ENCODE results near the gene C1QTNF12.

The C1QTNF12 gene, protein sequence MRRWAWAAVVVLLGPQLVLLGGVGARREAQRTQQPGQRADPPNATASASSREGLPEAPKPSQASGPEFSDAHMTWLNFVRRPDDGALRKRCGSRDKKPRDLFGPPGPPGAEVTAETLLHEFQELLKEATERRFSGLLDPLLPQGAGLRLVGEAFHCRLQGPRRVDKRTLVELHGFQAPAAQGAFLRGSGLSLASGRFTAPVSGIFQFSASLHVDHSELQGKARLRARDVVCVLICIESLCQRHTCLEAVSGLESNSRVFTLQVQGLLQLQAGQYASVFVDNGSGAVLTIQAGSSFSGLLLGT

DNA sequence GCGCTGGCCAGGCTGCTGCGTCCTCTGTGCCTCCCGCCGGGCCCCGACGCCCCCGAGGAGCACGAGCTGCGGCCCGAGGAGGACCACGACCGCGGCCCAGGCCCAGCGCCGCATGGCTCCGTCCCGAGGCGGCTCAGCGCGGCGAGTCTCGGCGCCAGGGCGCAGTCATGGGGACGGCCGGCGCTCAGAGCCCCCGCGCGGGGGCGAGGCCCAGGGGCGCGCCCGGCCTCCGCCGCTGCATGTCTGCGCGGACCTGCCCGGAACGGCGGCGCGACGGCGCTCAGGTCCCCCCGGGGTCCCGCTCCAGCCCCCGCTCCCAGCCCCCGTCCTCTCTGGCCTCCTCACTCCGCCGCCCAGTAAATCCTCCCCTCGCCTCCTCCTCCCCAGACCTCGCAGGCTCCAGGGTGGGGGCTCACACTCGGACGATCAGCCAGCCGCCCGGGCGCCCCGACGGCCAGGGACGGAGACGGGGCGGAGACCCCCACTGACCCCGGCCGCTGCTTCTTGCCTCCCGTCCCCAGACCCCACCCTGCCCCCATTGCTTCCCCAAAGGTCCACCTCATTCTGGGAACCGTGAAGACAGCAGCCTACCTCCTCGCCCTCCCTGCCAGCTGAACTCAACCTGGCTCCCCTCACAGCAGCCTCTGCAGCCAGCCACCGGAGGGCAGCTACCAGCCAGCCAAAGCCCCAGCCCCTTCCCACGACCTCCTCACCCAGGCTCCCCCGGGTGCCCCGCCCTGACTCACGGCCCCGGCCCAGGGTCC, at the start of gene C1QTNF12:
Gene C1QTNF12, minus strand, starts transcription at position 146 of the 764 bp plus-strand sequence. Its CDS starts 32 bp downstream, at position 114.
- no peak for DNase-seq (ENCODE audit: low read depth)

DNA sequence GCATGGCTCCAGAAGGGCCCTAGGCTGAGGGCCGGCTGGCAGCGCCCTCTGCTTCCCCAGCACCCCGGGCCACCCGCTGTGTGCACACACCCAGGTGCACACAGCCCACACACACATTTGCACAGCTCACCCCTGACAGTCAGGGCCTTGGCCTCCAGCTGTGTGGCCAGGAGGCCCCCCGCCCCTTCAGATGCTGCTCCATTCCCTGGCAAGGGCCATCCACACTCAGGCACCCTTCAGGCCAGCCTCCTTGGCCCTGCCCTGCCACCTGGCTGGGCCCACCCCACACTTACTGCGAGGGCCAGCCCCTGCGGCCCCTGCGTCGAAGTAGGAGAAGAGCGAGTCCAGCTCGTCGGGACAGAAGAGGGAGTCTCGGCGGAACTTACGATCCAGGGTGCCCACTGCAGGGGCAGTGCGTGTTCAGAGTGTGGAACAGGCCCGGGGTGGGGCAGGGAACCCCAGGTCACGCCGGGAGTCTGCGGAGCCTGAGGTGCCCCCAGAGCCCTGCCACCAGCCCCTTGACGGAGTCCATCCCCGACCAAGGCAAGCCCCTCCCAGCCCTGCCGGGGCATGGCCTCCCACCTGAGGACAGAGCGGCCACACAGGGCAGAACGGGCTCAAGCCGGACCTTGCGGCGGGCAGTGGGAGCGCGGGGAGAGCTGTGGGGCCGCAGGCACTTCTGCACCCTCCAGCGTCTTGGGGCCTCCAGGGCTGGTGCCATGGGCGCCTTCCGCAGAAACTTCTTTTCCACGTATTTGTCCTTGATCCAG, 48.8 kb upstream of the C1QTNF12 start:
- DNase-seq (ENCODE audit: low read depth) = no peak

DNA sequence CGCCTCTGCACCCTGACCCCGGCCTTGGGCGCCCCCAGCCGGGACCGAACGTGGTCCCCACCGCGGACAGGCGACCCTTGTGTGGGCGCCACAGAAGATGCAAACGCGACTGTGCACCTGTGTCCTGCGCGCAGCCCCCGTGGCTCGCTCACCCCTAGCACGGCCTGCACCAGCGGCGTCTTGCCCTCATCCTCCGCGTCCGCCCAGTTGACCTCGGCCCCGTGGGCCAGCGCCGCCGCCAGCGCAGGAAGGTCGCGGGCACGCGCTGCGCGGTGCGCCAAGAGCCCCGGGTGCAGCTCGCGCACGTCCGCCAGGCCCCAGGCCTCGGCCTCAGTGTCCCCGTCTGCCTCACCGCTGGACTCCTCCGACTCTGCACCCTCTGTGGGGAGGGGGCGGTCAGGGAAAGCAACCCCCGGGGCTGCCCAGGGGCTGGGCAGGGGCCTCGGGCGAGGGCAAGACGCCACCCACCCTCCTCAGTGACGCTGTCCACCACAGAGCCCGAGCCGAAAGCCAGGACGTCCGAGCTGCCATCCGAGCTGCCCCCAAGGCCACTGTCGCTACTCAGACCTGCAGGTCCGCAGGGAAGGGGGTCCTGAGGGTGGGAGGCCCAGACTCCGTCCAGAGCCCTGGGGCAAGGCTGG, 47.8 kb upstream of the C1QTNF12 start:
- no peak for DNase-seq (ENCODE audit: low read depth)

DNA sequence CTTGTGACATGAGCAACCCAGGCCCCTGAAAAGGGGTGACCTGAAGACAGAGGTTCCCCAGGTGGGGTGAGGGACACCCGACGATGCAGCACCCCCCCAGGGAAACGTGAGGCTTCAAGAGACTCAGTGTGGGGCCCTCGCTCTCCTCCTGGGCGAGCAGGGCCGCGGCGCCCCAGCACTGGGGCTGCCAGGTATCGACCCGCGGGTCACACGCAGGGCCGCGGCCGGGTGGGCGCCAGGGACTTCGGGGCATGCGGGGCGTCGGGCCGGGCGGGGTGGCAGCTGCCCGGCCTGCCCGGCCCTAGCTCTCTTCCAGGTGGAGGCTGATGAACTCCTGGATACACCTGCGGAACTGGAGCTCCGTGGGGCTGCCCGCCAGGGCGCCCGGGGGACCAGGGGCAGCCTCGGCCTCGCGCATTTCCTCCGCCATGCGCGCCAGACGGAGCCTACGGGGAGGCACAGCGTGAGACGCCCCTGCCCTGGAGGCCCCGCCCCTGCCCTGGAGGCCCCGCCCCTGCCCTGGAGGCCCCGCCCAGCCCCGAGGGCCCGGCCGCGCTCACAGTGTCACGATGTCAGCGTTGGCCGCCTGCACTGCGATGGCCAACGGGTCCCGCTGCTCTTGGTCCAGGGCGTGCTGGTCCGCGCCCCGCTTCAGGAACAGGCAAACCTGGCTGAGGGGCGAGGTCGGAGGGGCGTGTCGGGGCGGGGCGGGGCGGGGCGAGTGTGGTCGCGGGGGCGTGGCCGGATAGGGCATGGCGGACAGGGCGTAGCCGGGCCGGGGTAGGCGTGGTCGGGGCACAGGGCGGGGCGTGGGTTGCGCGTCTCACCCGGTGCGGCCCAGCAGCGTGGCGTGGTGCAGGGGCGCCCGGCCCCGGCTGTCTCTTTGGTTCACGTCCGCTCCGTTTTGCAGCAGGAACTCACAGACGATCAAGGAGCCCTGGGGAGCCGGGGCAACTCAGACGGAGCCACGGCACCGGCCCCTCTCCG, 47.0 kb upstream of the C1QTNF12 start:
- no peak for DNase-seq (ENCODE audit: low read depth)

DNA sequence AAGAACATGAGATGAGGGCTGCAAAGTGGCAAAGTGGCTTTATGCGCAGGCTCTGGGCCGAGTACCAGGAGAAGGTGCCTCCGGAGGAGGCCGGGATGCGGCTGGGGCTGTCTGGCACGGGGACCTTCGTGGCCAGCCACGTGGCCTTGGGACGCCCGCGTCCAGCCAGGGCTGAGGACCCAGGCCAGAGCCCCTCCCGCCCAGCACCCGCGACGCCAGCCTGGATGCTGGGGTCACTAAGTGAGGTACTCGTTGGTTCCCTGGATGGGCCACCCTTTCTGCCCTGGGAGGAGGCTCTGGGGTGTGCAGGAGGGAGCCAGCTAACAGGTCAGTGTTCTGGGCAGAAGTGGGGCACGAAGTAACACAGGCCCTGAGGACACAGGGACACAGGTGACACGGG, 46.3 kb upstream of the C1QTNF12 start:
- DNase-seq (ENCODE audit: low read depth) = no peak

DNA sequence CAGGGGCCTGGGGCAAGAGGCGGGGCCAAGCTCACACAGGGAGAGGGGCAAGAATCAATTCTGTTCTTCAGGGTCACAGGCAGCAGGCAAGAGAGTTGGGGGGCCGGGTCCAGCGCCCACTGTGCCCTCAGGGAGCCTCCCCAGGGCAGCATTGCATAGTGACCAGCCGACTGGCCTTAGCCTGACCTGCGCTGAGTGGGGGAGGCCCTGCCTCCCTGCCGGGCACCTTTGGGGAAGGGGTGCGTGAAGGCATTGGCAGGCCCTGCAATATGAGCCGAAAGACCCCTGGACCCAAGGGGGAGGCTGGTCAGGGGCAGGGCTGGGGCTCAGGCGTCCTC, 45.9 kb upstream of the C1QTNF12 start:
- no peak for DNase-seq (ENCODE audit: low read depth)

DNA sequence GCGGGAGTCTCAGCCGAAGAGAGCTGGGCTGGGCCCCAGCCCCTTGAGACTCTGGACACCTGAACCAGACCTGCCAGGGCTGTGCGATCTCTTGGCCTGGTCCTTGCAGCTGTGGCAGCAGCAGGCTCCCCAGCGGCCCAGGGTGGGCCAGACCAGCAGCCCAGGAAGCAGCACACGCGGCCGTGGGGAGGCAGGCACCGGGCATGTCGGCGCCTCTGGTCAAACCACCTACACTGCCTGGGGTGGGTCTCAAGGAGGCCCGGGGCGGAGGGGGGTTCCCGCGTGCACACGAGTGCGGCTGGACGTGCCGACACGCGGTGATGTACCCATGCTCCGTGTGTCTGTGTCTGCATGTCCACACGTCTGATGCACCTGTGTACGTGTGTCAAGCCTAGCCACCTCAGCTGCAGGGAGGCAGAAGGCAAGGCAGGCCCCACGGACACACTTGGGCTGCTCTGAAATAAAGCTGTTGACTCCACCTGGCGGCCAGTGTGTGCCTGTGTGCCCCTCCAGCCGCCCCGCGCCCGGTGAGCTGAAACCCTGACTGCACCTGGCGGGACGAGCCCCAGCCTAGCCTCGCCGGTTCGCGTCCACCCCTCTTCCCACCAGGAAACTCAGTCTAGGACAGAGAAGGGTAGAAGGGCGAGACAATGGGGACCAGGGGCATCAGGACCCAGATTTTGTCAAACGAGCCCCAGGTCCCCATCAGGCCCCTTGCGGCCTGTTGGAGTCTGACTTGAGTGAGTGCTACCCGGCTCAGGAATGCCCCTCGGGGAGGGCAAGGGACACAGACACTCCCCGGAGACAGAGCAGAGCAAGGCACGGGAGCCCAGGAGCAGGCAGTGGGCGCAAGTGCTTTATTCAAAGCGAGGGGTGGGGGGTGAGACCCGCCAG, 45.3 kb upstream of the C1QTNF12 start:
- DNase-seq (ENCODE audit: low read depth) = no peak

DNA sequence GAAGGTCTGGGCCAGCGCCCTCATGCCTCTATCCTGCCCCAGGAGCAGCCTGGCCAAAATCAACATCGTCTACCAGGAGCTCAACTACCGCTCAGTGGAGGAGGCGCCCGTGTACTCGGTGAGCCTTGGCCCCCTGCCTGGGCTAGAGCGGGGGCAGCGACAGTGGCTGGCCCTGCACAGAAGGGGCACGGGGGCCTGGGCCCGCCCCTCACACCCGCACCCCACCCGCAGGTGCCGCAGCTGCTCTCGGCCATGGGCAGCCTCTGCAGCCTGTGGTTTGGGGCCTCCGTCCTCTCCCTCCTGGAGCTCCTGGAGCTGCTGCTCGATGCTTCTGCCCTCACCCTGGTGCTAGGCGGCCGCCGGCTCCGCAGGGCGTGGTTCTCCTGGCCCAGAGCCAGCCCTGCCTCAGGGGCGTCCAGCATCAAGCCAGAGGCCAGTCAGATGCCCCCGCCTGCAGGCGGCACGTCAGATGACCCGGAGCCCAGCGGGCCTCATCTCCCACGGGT, 44.6 kb upstream of the C1QTNF12 start:
- DNase-seq (ENCODE audit: low read depth) = no peak

DNA sequence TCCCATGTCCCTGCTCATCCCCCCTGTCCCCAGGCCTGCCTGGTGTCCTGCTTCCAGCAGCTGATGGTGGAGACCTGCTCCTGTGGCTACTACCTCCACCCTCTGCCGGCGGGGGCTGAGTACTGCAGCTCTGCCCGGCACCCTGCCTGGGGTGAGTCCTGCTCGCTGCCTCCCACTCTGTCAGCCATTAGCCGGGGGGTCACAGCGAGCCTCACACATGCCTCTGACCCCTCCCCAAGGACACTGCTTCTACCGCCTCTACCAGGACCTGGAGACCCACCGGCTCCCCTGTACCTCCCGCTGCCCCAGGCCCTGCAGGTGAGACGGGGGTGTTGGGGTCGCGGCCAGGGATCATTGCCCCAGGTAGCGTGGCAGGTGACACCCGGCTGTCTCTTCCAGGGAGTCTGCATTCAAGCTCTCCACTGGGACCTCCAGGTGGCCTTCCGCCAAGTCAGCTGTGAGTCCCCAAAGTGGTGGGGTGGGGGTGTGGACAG, 43.8 kb upstream of the C1QTNF12 start:
- DNase-seq (ENCODE audit: low read depth) = no peak

DNA sequence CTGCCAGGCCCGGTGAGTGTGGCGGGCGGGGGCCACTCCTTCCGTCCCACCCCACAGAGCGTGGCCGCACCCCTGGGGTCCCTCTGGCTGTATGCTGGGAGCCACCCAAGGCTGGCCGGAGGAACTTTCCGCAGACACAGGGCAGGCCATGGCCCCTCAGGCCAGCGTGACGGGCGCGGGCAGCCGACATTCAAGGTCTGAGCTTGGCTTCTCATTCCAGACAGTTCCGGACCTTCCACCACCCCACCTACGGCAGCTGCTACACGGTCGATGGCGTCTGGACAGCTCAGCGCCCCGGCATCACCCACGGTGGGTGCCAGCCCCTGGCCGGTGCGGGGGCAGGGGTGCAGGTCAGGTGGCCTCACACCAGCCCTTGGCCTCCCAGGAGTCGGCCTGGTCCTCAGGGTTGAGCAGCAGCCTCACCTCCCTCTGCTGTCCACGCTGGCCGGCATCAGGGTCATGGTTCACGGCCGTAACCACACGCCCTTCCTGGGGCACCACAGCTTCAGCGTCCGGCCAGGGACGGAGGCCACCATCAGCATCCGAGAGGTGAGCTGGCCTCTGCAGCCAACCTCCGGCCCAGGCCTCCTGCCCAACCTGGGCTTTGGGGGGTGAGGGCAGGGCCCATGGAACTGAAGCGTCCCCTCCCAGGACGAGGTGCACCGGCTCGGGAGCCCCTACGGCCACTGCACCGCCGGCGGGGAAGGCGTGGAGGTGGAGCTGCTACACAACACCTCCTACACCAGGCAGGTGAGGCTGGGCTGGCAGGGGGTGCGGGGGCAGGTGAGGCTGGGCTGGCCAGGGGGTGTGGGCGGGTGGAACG, 41.0 kb upstream of the C1QTNF12 start:
- DNase-seq (ENCODE audit: low read depth) = no peak

DNA sequence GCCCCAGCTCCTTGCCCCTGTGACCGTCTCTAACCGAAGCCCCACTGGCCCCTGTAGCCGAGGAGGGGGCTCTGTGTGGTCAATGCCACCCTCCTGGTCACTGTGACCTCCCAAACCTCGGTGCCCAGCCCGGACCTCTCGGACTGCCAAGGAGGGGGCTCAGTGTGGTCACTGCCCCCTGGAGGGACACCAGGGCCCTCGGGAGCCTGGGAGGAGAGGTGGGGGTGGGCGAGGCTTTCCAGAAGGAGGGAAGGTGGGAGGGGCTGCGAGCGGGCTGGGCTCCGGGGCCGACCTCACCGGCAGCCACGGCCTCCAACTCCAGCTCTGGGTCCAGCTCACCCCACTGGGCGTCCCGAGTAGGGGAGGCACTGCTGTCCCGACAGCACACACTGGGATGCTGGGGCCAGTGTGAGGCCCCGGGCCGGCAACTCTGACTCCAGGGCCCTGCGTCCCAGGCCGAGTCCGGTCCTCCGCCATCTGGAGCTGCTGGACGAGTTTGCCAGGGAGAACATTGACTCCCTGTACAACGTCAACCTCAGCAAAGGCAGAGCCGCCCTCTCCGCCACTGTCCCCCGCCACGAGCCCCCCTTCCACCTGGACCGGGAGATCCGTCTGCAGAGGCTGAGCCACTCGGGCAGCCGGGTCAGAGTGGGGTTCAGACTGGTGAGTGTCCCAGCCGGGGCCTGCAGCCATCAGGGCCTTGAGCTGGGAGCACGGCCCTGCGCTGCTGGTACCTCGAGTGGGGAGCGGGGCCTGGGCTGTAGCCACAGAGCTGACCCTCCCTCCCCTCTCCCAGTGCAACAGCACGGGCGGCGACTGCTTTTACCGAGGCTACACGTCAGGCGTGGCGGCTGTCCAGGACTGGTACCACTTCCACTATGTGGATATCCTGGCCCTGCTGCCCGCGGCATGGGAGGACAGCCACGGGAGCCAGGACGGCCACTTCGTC, 40.1 kb upstream of the C1QTNF12 start:
- DNase-seq (ENCODE audit: low read depth) = no peak

DNA sequence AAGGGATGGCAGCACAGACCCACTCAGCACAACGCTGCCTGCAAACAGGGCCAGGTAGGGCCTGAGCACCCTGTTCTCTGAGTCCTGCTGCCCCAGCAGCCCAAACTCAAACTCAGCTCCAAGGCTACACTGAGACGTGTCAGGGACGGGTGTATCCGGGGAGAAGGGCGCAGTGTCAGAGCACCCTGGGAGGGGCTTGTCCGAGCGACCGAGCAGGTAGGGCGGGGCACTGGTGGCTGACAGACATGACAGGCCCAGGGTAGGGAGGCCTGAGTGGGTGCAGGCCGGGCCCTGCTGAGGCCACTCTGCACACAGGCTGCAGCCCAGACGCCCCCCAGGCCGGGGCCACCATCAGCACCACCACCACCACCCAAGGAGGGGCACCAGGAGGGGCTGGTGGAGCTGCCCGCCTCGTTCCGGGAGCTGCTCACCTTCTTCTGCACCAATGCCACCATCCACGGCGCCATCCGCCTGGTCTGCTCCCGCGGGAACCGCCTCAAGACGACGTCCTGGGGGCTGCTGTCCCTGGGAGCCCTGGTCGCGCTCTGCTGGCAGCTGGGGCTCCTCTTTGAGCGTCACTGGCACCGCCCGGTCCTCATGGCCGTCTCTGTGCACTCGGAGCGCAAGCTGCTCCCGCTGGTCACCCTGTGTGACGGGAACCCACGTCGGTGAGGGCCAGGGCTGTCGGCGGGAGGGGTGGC, 39.2 kb upstream of the C1QTNF12 start:
- DNase-seq (ENCODE audit: low read depth) = no peak

DNA sequence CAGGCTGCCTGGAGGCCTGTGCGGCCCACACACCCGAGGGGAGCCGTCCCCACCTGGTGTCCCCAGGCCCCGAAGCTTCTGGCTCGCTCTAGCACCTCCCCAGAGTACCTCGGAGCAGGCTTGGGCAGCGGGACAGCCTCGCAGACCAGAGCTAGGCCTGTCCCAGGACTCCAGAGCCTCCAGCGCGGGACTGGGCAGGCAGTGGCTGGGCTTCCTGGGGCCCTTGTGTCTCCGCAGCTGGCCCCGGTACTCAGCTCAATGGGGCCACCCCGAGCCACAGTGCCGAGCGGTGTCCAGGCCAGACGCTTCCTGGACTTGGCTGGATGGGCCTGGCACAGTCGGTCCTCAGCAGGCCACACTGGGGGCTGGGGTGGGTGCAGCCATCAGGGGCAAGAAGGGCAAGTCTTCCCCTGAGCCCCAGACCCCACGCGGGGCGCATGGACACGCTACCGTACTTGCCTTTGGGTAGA, 38.6 kb upstream of the C1QTNF12 start:
- DNase-seq (ENCODE audit: low read depth) = no peak

DNA sequence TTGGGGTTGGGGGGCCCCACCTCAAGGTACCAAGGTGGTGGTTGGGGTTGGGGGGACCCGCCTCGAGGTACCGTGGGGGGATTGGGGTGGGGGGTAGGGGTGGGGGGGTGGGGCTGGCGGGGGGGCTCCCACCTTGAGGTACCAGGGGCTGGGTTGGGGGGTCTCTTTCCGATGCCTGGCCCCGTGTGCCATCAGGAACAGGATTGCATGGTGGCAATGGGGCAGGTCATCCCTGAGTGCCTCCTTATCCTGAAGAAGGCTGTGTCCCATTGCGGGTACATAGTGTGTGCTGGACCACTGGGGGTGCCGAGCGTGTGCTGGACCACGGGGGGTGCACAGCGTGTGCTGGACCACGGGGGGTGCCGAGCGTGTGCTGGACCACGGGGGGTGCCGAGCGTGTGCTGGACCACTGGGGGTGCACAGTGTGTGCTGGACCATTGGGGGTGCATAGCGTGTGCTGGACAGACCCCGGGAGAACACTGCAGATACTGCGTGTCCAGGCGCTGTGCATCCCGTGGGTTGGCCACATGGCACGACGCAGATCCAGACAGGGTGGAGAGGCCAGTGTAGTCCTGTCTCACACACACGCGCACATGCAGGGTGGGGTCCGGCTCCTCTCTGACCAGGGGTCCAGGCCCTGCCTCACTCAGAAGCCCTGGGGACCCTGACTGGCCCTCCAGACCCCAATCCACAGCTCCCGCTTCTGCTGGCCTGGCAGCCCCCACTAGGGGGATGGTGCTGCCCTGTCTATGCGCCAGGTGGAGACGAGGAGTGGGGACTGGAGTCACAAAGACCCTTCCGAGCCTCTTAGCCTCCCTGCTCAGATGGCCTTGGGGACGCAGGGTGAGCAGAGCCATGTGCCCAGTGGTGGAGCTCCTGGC, 37.9 kb upstream of the C1QTNF12 start:
- no peak for DNase-seq (ENCODE audit: low read depth)

DNA sequence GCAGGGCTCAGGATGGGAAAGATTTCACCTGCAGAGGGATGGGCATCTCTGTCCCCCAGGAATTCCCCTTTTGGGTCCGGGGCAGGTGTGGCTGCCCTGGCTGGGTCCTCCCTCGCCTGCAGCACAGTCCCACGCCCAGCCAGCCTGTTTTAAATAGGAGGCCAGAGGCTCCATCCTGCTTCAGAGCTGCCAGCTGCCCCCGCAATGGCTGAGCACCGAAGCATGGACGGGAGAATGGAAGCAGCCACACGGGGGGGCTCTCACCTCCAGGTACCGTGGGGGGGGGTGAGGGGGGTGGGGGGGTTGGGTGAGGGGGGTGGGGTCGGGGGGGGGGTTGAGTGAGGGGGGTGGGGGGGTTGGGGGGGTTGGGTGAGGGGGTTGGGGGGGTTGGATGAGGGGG, 37.3 kb upstream of the C1QTNF12 start:
- DNase-seq (ENCODE audit: low read depth) = no peak

DNA sequence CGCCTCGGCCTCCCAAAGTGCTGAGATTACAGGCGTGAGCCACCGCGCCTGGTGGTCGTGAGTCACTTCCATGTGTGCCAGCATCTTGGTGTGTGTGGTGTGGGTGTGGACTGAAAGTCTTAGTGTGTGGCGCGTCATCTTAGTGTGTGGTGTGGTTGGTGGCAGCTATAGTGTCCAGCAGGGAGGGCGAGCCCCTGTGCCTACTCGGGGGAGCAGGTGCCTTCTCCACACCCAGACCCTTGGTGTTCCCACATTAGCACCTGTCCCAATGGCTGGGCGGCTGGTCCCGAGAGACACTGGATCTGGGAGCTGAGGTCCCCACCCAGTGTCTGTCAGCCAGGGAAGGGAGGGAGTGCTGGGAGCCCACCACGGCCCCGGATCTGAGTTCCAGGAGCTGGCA, 36.5 kb upstream of the C1QTNF12 start:
- DNase-seq (ENCODE audit: low read depth) = no peak

All from T-helper 22 cell (primary cell).